Left renal pelvis (tissue), 4 donors: Measurements from ENCODE around the gene ZNF783. TPM values are rescaled to one million over a fixed set of nuclear protein-coding genes. Genes with fewer than 3 reads are reported as not detected.
"Not testable (repeated sequence)": the region's sequence is repeated elsewhere in the genome, so short reads cannot be mapped to it uniquely, and the experiment has no call there.

Source experiments
- DNase-seq, 4 donors: peaks; one replicate each; pipeline ENCODE4 v3.0.0-alpha.2; 2013; ENCODE audit warnings: low read depth in 4 of 4, low spot score in 3 of 4
- polyA plus RNA-seq, 4 donors: library from polyadenylated mRNA; unstranded; fragments of 120-200 nt; gene quantifications; one replicate each; pipeline ENCODE4 v1.2.1, GENCODE V29; 2013; ENCODE audit not compliant: insufficient read length in 4 of 4

The ZNF783 gene
- polyA plus RNA-seq, 4 donors: 11.3 to 18.5 (median 14.4) TPM

- peak; percentile 64 to 75 (median 68) for DNase-seq
These were observed 22.5 kb upstream of the ZNF783 start, which contains the start of gene ZNF212 for GRCh38 chr7:149239345-149240143. ZNF212 (plus strand) TSS chr7:149239651; CDS start chr7:149239779, 128 bp downstream.

GRCh38 chr7:149240637-149241036 lies 21.4 kb upstream of the ZNF783 start:
- DNase-seq: no peak

GRCh38 chr7:149241696-149242095 lies 20.3 kb upstream of the ZNF783 start:
- DNase-seq: no peak

GRCh38 chr7:149245244-149245643 lies 16.8 kb upstream of the ZNF783 start:
- DNase-seq: no peak

GRCh38 chr7:149245744-149246143 lies 16.3 kb upstream of the ZNF783 start:
- no peak for DNase-seq

GRCh38 chr7:149248777-149249176 lies 13.2 kb upstream of the ZNF783 start:
- DNase-seq: no peak

GRCh38 chr7:149250151-149250550 lies 11.8 kb upstream of the ZNF783 start:
- DNase-seq: not testable (repeated sequence)

GRCh38 chr7:149251518-149251917 lies 10.5 kb upstream of the ZNF783 start:
- not testable (repeated sequence) for DNase-seq

GRCh38 chr7:149252378-149252777 lies 9.6 kb upstream of the ZNF783 start:
- DNase-seq: no peak

- DNase-seq: no peak
These were observed 8.3 kb upstream of the ZNF783 start for GRCh38 chr7:149253665-149254064.

GRCh38 chr7:149254181-149254858 lies 7.7 kb upstream of the ZNF783 start:
- no peak for DNase-seq

GRCh38 chr7:149255174-149255573 lies 6.8 kb upstream of the ZNF783 start:
- no peak for DNase-seq

GRCh38 chr7:149256568-149256967 lies 5.4 kb upstream of the ZNF783 start:
- DNase-seq: no peak

- DNase-seq: no peak
These were observed 4.8 kb upstream of the ZNF783 start for GRCh38 chr7:149257146-149257545.

GRCh38 chr7:149261316-149261828 lies 624 bp upstream of the ZNF783 start:
- DNase-seq: peak in 1 of 4 donors; percentile 10

GRCh38 chr7:149266451-149266850 lies 4.5 kb downstream of the ZNF783 start:
- DNase-seq: no peak

GRCh38 chr7:149267733-149268132 lies 5.7 kb downstream of the ZNF783 start:
- no peak for DNase-seq

- DNase-seq: not testable (repeated sequence)
These were observed 12.4 kb downstream of the ZNF783 start for GRCh38 chr7:149274424-149274823.

GRCh38 chr7:149277871-149278270 lies 15.9 kb downstream of the ZNF783 start:
- DNase-seq: no peak

- DNase-seq: no peak
These were observed 16.4 kb downstream of the ZNF783 start for GRCh38 chr7:149278396-149278795.

- no peak for DNase-seq
These were observed 17.2 kb downstream of the ZNF783 start for GRCh38 chr7:149279111-149279743.
